GM23338 (cell line): ENCODE results near the gene ZHX3. TPM values are rescaled to one million over a fixed set of nuclear protein-coding genes. Genes with fewer than 3 reads are reported as not detected.

Experiments
- ATAC-seq: fragments of 200-7000 bp; cut with Tn5 transposase; 3 replicates; pipeline ENCODE4 v1.9.1; 2020
- DNase-seq: peaks from one replicate; pipeline ENCODE4 v3.0.0-alpha.2; 2015; ENCODE audit warnings: low spot score
- H2AFZ ChIP-seq: fragments of 200-600 bp; sonication (generic); 2 replicates; pipeline ENCODE4 v1.8.0; 2016; ENCODE audit warnings: antibody characterized with exemption, mild to moderate bottlenecking, moderate library complexity
- H3F3A ChIP-seq: fragments of 200-600 bp; sonication (generic); replicated peaks from 2 replicates; pipeline ENCODE4 v1.8.0; 2017; ENCODE audit warnings: antibody characterized with exemption, mixed run types, low read depth
- H3K27ac ChIP-seq: fragments of 200-600 bp; sonication (generic); 2 replicates; pipeline ENCODE4 v1.6.1; 2016; ENCODE audit warnings: low read depth
- H3K27me3 ChIP-seq: fragments of 200-600 bp; sonication (generic); 2 replicates; pipeline ENCODE4 v1.8.0; 2016; ENCODE audit warnings: mild to moderate bottlenecking, mixed run types, moderate library complexity; ENCODE audit not compliant: insufficient read depth
- H3K36me3 ChIP-seq: fragments of 200-600 bp; sonication (generic); 2 replicates; pipeline ENCODE4 v1.8.0; 2016; ENCODE audit warnings: mild to moderate bottlenecking; ENCODE audit not compliant: insufficient read depth
- H3K4me1 ChIP-seq: fragments of 200-600 bp; sonication (generic); 2 replicates; pipeline ENCODE4 v1.8.0; 2016; ENCODE audit warnings: mild to moderate bottlenecking, moderate library complexity; ENCODE audit not compliant: insufficient read depth
- H3K4me2 ChIP-seq: fragments of 200-600 bp; sonication (generic); 2 replicates; pipeline ENCODE4 v1.7.1; 2017; ENCODE audit warnings: mixed run types
- H3K4me3 ChIP-seq: fragments of 200-600 bp; sonication (generic); 2 replicates; pipeline ENCODE4 v1.6.1; 2016; ENCODE audit warnings: mixed run types
- H3K79me2 ChIP-seq: fragments of 200-600 bp; sonication (generic); replicated peaks from 2 replicates; pipeline ENCODE4 v1.8.0; 2017; ENCODE audit warnings: mild to moderate bottlenecking; ENCODE audit not compliant: insufficient read depth
- H3K9me2 ChIP-seq: fragments of 200-600 bp; sonication (generic); 2 replicates; pipeline ENCODE4 v1.8.0; 2017; ENCODE audit not compliant: insufficient read depth
- H4K20me1 ChIP-seq: fragments of 200-600 bp; sonication (generic); replicated peaks from 2 replicates; pipeline ENCODE4 v1.8.0; 2017; ENCODE audit warnings: mild to moderate bottlenecking; ENCODE audit not compliant: insufficient read depth
- H3K27ac Mint-ChIP-seq: 2 replicates; pipeline ENCODE4 v1.8.0; 2020; ENCODE audit warnings: inconsistent platforms, mild to moderate bottlenecking, moderate library complexity, mixed read lengths
- H3K27me3 Mint-ChIP-seq: 3 replicates; pipeline ENCODE4 v1.8.0; 2022; ENCODE audit warnings: low read depth, mild to moderate bottlenecking, moderate library complexity, mixed read lengths, inconsistent platforms; ENCODE audit not compliant: insufficient read depth, poor library complexity
- H3K36me3 Mint-ChIP-seq: 3 replicates; pipeline ENCODE4 v1.8.0; 2021; ENCODE audit warnings: low read depth, mild to moderate bottlenecking, inconsistent platforms, moderate library complexity, mixed read lengths
- H3K4me1 Mint-ChIP-seq: 3 replicates; pipeline ENCODE4 v1.8.0; 2020; ENCODE audit warnings: mild to moderate bottlenecking, inconsistent platforms, mixed read lengths
- H3K4me3 Mint-ChIP-seq: 3 replicates; pipeline ENCODE4 v1.8.0; 2021; ENCODE audit warnings: moderate library complexity, mild to moderate bottlenecking, inconsistent platforms, mixed read lengths
- H3K9me3 Mint-ChIP-seq: 3 replicates; pipeline ENCODE4 v1.8.0; 2020; ENCODE audit warnings: moderate library complexity, mild to moderate bottlenecking, inconsistent platforms, mixed read lengths
- CREB1 ChIP-seq: fragments of 250-450 bp; sonication (Bioruptor Pico); IDR thresholded peaks from 2 replicates; pipeline ENCODE4 v1.5.0; 2020; ENCODE audit warnings: low read depth, mild to moderate bottlenecking, moderate library complexity
- EZH2 ChIP-seq: fragments of 200-600 bp; sonication (generic); IDR thresholded peaks from one replicate; pipeline ENCODE4 v1.8.0; 2017; ENCODE audit warnings: antibody characterized with exemption, mild to moderate bottlenecking, low read depth; ENCODE audit not compliant: unreplicated experiment
- EZH2phosphoT487 ChIP-seq: fragments of 200-600 bp; sonication (generic); IDR thresholded peaks from one replicate; pipeline ENCODE4 v1.8.1; 2018; ENCODE audit warnings: antibody characterized with exemption; ENCODE audit not compliant: unreplicated experiment
- JUNB ChIP-seq: IDR thresholded peaks from one replicate; pipeline ENCODE4 v1.6.1; 2016; ENCODE audit warnings: antibody characterized with exemption; ENCODE audit not compliant: unreplicated experiment
- NANOG ChIP-seq: IDR thresholded peaks from 2 replicates; pipeline ENCODE4 v1.6.1; 2016; ENCODE audit warnings: antibody characterized with exemption, borderline replicate concordance
- POLR2AphosphoS5 ChIP-seq: IDR thresholded peaks from 2 replicates; pipeline ENCODE4 v1.6.1; 2016; ENCODE audit warnings: antibody characterized with exemption, low read depth
- STAT1 ChIP-seq: IDR thresholded peaks from one replicate; pipeline ENCODE4 v1.6.1; 2016; ENCODE audit warnings: antibody characterized with exemption; ENCODE audit not compliant: unreplicated experiment
- ZNF114 ChIP-seq: fragments of 250-450 bp; sonication (Bioruptor Pico); IDR thresholded peaks from 2 replicates; pipeline ENCODE4 v1.5.0; 2020; ENCODE audit warnings: mild to moderate bottlenecking, moderate library complexity
- ZNF331 ChIP-seq: fragments of 250-450 bp; sonication (Bioruptor Pico); IDR thresholded peaks from 2 replicates; pipeline ENCODE4 v1.5.0; 2020; ENCODE audit warnings: low read depth, mild to moderate bottlenecking, moderate library complexity
- polyA plus RNA-seq: library from polyadenylated mRNA; unstranded; fragments of >200 nt; fragmentation: Nextera tagmentation; extraction: Ambion mirVana; gene quantifications from 2 replicates; pipeline ENCODE4 v1.2.1, GENCODE V29; 2016
- total RNA-seq: library from RNA; depleted of rRNA; stranded (reverse); fragments of >200 nt; shearing (Covaris generic); gene quantifications from 2 replicates; pipeline ENCODE4 v1.2.3, GENCODE V29; 2014
- TF ChIP-seq, protein P1 (sequence below): IDR thresholded peaks from one replicate; pipeline ENCODE4 v1.6.1; 2018; ENCODE audit warnings: antibody characterized with exemption; ENCODE audit not compliant: unreplicated experiment
- TF ChIP-seq, protein P2 (sequence below): fragments of 250-450 bp; sonication (Bioruptor Pico); IDR thresholded peaks from 2 replicates; pipeline ENCODE4 v1.5.0; 2020; ENCODE audit warnings: mild to moderate bottlenecking, moderate library complexity
- TF ChIP-seq, protein P3 (sequence below), 2 experiments: fragments of 200-600 bp in 1 of 2; sonication (generic) in 1 of 2; conservative IDR thresholded peaks; 2 replicates each; pipeline versions ENCODE4 v1.5.1 to v1.6.1; 2016 to 2017; ENCODE audit warnings: antibody characterized with exemption in 2 of 2, low read depth in 2 of 2, mild to moderate bottlenecking in 2 of 2, moderate library complexity in 1 of 2
- TF ChIP-seq, protein P4 (sequence below): IDR thresholded peaks from 2 replicates; pipeline ENCODE4 v1.6.1; 2016; ENCODE audit warnings: antibody characterized with exemption

ZHX3 gene
- total and polyA plus RNA-seq, 2 experiments from 2014 or later = 1.7 to 2.8 TPM

DNA sequence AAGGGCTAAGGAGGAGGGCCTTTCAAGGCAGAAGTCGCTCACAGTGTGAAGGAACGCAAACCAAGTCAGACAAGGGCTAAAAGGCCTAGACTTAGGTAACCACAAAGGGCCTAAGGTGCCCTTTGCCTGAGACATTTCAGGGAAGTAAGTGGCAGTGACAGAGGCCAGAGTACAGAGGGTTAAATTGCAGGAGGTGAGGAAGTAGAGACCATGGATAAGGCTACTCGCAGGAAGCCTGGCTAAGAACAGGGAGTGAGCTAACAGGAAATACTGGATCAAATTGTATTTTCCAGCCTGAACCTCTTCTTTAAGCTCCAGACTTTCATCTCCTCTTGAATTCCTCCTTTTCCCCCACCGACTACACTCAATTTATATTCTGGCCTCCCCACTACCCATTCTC is 16.6 kb downstream of the ZHX3 start:
- peaks cover 22% of the 10 kb centered on the region for H3K4me1 Mint-ChIP-seq
- Histone ChIP-seq H4K20me1 (no peaks in the 10 kb centered on the region), H2AFZ (no peak overlapping the region), H3K4me2 (no peak overlapping the region), H3K4me3 (no peak overlapping the region), H3K27ac (no peak overlapping the region), H3K9me2 (peaks cover 9% of the 10 kb centered on the region; the same call in 1 of the 2 replicates), H3K4me1 (peaks cover 13% of the 10 kb centered on the region), H3K36me3 (no peaks in the 10 kb centered on the region), H3K79me2 (no peaks in the 10 kb centered on the region), H3F3A (no peaks in the 10 kb centered on the region), H3K27me3 (no peaks in the 10 kb centered on the region)
- no peaks in the 10 kb centered on the region for H3K36me3 Mint-ChIP-seq
- H3K27ac Mint-ChIP-seq = no peak overlapping the region
- no peak overlapping the region for H3K4me3 Mint-ChIP-seq
- TF ChIP-seq STAT1 (no peak), JUNB (no peak), ZNF331 (CRISPR knock-in tag) (no peak), ZNF114 (CRISPR knock-in tag) (no peak), EZH2phosphoT487 (no peak), CREB1 (no peak), NANOG (no peak), POLR2AphosphoS5 (no peak), EZH2 (no peak)
- TF ChIP-seq, protein P1, sequence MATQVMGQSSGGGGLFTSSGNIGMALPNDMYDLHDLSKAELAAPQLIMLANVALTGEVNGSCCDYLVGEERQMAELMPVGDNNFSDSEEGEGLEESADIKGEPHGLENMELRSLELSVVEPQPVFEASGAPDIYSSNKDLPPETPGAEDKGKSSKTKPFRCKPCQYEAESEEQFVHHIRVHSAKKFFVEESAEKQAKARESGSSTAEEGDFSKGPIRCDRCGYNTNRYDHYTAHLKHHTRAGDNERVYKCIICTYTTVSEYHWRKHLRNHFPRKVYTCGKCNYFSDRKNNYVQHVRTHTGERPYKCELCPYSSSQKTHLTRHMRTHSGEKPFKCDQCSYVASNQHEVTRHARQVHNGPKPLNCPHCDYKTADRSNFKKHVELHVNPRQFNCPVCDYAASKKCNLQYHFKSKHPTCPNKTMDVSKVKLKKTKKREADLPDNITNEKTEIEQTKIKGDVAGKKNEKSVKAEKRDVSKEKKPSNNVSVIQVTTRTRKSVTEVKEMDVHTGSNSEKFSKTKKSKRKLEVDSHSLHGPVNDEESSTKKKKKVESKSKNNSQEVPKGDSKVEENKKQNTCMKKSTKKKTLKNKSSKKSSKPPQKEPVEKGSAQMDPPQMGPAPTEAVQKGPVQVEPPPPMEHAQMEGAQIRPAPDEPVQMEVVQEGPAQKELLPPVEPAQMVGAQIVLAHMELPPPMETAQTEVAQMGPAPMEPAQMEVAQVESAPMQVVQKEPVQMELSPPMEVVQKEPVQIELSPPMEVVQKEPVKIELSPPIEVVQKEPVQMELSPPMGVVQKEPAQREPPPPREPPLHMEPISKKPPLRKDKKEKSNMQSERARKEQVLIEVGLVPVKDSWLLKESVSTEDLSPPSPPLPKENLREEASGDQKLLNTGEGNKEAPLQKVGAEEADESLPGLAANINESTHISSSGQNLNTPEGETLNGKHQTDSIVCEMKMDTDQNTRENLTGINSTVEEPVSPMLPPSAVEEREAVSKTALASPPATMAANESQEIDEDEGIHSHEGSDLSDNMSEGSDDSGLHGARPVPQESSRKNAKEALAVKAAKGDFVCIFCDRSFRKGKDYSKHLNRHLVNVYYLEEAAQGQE = no peak
- TF ChIP-seq, protein P2, sequence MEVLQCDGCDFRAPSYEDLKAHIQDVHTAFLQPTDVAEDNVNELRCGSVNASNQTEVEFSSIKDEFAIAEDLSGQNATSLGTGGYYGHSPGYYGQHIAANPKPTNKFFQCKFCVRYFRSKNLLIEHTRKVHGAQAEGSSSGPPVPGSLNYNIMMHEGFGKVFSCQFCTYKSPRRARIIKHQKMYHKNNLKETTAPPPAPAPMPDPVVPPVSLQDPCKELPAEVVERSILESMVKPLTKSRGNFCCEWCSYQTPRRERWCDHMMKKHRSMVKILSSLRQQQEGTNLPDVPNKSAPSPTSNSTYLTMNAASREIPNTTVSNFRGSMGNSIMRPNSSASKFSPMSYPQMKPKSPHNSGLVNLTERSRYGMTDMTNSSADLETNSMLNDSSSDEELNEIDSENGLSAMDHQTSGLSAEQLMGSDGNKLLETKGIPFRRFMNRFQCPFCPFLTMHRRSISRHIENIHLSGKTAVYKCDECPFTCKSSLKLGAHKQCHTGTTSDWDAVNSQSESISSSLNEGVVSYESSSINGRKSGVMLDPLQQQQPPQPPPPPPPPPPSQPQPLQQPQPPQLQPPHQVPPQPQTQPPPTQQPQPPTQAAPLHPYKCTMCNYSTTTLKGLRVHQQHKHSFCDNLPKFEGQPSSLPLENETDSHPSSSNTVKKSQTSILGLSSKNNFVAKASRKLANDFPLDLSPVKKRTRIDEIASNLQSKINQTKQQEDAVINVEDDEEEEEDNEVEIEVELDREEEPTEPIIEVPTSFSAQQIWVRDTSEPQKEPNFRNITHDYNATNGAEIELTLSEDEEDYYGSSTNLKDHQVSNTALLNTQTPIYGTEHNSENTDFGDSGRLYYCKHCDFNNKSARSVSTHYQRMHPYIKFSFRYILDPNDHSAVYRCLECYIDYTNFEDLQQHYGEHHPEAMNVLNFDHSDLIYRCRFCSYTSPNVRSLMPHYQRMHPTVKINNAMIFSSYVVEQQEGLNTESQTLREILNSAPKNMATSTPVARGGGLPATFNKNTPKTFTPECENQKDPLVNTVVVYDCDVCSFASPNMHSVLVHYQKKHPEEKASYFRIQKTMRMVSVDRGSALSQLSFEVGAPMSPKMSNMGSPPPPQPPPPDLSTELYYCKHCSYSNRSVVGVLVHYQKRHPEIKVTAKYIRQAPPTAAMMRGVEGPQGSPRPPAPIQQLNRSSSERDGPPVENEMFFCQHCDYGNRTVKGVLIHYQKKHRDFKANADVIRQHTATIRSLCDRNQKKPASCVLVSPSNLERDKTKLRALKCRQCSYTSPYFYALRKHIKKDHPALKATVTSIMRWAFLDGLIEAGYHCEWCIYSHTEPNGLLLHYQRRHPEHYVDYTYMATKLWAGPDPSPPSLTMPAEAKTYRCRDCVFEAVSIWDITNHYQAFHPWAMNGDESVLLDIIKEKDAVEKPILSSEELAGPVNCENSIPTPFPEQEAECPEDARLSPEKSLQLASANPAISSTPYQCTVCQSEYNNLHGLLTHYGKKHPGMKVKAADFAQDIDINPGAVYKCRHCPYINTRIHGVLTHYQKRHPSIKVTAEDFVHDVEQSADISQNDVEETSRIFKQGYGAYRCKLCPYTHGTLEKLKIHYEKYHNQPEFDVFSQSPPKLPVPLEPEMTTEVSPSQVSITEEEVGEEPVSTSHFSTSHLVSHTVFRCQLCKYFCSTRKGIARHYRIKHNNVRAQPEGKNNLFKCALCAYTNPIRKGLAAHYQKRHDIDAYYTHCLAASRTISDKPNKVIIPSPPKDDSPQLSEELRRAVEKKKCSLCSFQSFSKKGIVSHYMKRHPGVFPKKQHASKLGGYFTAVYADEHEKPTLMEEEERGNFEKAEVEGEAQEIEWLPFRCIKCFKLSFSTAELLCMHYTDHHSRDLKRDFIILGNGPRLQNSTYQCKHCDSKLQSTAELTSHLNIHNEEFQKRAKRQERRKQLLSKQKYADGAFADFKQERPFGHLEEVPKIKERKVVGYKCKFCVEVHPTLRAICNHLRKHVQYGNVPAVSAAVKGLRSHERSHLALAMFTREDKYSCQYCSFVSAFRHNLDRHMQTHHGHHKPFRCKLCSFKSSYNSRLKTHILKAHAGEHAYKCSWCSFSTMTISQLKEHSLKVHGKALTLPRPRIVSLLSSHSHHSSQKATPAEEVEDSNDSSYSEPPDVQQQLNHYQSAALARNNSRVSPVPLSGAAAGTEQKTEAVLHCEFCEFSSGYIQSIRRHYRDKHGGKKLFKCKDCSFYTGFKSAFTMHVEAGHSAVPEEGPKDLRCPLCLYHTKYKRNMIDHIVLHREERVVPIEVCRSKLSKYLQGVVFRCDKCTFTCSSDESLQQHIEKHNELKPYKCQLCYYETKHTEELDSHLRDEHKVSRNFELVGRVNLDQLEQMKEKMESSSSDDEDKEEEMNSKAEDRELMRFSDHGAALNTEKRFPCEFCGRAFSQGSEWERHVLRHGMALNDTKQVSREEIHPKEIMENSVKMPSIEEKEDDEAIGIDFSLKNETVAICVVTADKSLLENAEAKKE = no peak
- TF ChIP-seq, protein P3, sequence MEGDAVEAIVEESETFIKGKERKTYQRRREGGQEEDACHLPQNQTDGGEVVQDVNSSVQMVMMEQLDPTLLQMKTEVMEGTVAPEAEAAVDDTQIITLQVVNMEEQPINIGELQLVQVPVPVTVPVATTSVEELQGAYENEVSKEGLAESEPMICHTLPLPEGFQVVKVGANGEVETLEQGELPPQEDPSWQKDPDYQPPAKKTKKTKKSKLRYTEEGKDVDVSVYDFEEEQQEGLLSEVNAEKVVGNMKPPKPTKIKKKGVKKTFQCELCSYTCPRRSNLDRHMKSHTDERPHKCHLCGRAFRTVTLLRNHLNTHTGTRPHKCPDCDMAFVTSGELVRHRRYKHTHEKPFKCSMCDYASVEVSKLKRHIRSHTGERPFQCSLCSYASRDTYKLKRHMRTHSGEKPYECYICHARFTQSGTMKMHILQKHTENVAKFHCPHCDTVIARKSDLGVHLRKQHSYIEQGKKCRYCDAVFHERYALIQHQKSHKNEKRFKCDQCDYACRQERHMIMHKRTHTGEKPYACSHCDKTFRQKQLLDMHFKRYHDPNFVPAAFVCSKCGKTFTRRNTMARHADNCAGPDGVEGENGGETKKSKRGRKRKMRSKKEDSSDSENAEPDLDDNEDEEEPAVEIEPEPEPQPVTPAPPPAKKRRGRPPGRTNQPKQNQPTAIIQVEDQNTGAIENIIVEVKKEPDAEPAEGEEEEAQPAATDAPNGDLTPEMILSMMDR (conservative IDR thresholded peaks at IDR 0.05; ENCODE audit: low read depth in 2 of 2) = no peak
- TF ChIP-seq, protein P4, sequence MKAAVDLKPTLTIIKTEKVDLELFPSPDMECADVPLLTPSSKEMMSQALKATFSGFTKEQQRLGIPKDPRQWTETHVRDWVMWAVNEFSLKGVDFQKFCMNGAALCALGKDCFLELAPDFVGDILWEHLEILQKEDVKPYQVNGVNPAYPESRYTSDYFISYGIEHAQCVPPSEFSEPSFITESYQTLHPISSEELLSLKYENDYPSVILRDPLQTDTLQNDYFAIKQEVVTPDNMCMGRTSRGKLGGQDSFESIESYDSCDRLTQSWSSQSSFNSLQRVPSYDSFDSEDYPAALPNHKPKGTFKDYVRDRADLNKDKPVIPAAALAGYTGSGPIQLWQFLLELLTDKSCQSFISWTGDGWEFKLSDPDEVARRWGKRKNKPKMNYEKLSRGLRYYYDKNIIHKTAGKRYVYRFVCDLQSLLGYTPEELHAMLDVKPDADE = no peak
- no peaks in the 10 kb centered on the region for H3K27me3 Mint-ChIP-seq
- no peaks in the 10 kb centered on the region for H3K9me3 Mint-ChIP-seq
- no peak for DNase-seq
- ATAC-seq = no peak
